ENCODE results near the gene GNB1L.

GNB1L gene

GRCh38 chr22:19776433-19777031 is 78.1 kb downstream of the GNB1L start:
- peaks cover 12 to 21% of the 10 kb centered on the region in 2 donors for H3K27me3 ChIP-seq (ENCODE audit: control insufficient read depth in 1 of 2, insufficient read depth in 2 of 2, low read length in 2 of 2)
- H3K36me3 ChIP-seq (ENCODE audit: control insufficient read depth in 2 of 2, insufficient read depth in 2 of 2, low read length in 2 of 2) = no peaks in the 10 kb centered on the region
- H3K9ac ChIP-seq (ENCODE audit: low read length in 2 of 2) = no peak overlapping the region
- H3K27ac ChIP-seq (ENCODE audit: low read length) = no peak overlapping the region
- H3K4me1 ChIP-seq (ENCODE audit: control insufficient read depth, insufficient read depth, low read length) = peaks cover 2% of the 10 kb centered on the region
- H3K9me3 ChIP-seq (ENCODE audit: control insufficient read depth in 2 of 2, low read length in 2 of 2) = no peaks in the 10 kb centered on the region
- H3K4me3 ChIP-seq (ENCODE audit: low read length in 2 of 2) = no peak overlapping the region

GRCh38 chr22:19775496-19776325 is 79.0 kb downstream of the GNB1L start:
- no peak overlapping the region for H3K27ac ChIP-seq (ENCODE audit: low read length)
- no peak overlapping the region for H3K4me3 ChIP-seq (ENCODE audit: low read length in 2 of 2)
- H3K9ac ChIP-seq (ENCODE audit: low read length in 2 of 2) = no peak overlapping the region
- H3K9me3 ChIP-seq (ENCODE audit: control insufficient read depth in 2 of 2, low read length in 2 of 2) = no peaks in the 10 kb centered on the region
- no peaks in the 10 kb centered on the region for H3K36me3 ChIP-seq (ENCODE audit: control insufficient read depth in 2 of 2, insufficient read depth in 2 of 2, low read length in 2 of 2)
- H3K27me3 ChIP-seq (ENCODE audit: control insufficient read depth in 1 of 2, insufficient read depth in 2 of 2, low read length in 2 of 2) = peaks cover 14 to 27% of the 10 kb centered on the region in 2 donors
- H3K4me1 ChIP-seq (ENCODE audit: control insufficient read depth, insufficient read depth, low read length) = peaks cover 2% of the 10 kb centered on the region

DNA sequence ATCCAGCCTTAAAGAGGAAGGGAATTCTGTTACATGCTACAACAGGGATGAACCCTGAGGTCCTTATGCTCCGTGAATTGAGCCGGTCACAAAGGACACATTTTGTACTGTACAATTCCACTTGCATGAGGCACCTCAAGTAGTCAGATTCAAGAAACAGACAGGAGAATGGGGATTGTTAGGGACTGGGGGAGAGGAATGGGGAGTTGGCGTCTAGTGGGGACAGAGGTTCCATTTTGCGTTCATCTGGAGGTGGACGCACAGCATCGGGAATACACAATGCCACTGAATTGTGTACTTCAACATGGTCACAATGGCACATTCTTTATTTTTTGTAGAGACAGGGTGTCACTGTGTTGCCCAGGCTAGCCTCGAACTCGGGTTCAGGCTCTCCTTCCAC is 80.0 kb downstream of the GNB1L start:
- H3K4me1 ChIP-seq (ENCODE audit: control insufficient read depth, insufficient read depth, low read length) = peaks cover 2% of the 10 kb centered on the region
- no peak overlapping the region for H3K4me3 ChIP-seq (ENCODE audit: low read length in 2 of 2)
- no peaks in the 10 kb centered on the region for H3K9me3 ChIP-seq (ENCODE audit: control insufficient read depth in 2 of 2, low read length in 2 of 2)
- no peak overlapping the region for H3K27ac ChIP-seq (ENCODE audit: low read length)
- peaks cover 23 to 35% of the 10 kb centered on the region in 2 donors for H3K27me3 ChIP-seq (ENCODE audit: control insufficient read depth in 1 of 2, insufficient read depth in 2 of 2, low read length in 2 of 2)
- no peaks in the 10 kb centered on the region for H3K36me3 ChIP-seq (ENCODE audit: control insufficient read depth in 2 of 2, insufficient read depth in 2 of 2, low read length in 2 of 2)
- H3K9ac ChIP-seq (ENCODE audit: low read length in 2 of 2) = no peak overlapping the region

GRCh38 chr22:19773470-19774040 is 81.1 kb downstream of the GNB1L start:
- Histone ChIP-seq H3K27ac (ENCODE audit: low read length) (no peak overlapping the region), H3K4me3 (ENCODE audit: low read length in 2 of 2) (no peak overlapping the region), H3K9ac (ENCODE audit: low read length in 2 of 2) (no peak overlapping the region), H3K9me3 (ENCODE audit: control insufficient read depth in 2 of 2, low read length in 2 of 2) (no peaks in the 10 kb centered on the region), H3K4me1 (ENCODE audit: control insufficient read depth, insufficient read depth, low read length) (peaks cover 2% of the 10 kb centered on the region), H3K36me3 (ENCODE audit: control insufficient read depth in 2 of 2, insufficient read depth in 2 of 2, low read length in 2 of 2) (no peaks in the 10 kb centered on the region), H3K27me3 (ENCODE audit: control insufficient read depth in 1 of 2, insufficient read depth in 2 of 2, low read length in 2 of 2) (peaks cover 30 to 35% of the 10 kb centered on the region in 2 donors)

DNA sequence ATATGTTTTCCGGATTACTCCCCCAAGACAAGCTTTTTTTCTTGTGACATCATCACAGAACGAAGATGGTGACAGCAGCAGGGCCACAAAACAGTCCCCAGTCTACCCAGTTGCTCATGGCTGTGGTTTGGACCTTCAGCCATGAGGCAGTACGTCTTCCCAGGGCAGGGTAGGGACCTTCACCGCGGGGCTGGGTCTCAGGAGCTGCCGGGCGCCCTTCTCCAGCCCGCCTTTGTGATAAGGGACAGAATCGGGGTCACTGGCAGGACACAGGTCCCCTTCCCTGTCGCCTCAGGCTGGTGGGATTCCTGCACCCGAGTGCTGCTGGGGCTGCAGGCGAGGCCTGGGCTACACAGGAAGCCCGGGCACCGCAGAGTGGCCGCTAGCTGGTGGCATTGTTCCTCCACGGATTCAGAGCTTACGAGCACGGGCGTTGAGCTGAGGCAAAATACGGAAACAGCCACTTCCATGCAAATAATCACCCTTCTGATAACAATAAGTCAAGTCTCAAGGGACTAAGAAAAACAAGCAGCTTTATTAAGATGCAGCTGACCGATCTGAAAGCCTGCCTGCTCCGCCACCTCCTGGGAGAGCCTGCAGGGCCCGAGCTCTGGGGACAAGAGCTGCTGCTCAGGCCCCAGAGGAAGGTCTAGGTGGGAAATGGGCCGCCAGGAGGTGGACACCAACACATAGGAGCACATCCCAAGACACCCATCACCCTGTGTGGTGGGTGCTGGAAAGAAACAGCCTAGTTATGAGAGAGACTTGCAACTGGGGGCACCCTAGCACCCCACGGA is 81.8 kb downstream of the GNB1L start:
- H3K36me3 ChIP-seq (ENCODE audit: control insufficient read depth in 2 of 2, insufficient read depth in 2 of 2, low read length in 2 of 2) = no peaks in the 10 kb centered on the region
- H3K9me3 ChIP-seq (ENCODE audit: control insufficient read depth in 2 of 2, low read length in 2 of 2) = no peaks in the 10 kb centered on the region
- no peak overlapping the region for H3K27ac ChIP-seq (ENCODE audit: low read length)
- H3K4me3 ChIP-seq (ENCODE audit: low read length in 2 of 2) = no peak overlapping the region
- no peak overlapping the region for H3K9ac ChIP-seq (ENCODE audit: low read length in 2 of 2)
- peaks cover 37 to 42% of the 10 kb centered on the region in 2 donors for H3K27me3 ChIP-seq (ENCODE audit: control insufficient read depth in 1 of 2, insufficient read depth in 2 of 2, low read length in 2 of 2)
- peaks cover 2% of the 10 kb centered on the region for H3K4me1 ChIP-seq (ENCODE audit: control insufficient read depth, insufficient read depth, low read length)

DNA sequence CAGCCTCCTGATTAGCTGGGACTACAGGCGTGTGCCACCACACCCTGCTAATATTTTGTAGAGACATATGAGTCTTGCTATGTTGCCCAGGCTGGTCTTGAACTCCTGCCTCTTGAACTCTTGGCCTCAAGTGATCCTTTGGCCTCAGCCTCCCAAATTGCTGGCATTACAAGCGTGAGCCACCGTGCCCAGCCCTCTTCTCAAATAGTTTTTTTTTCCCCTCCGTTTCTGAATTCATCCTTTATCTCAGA is 82.3 kb downstream of the GNB1L start:
- H3K9ac ChIP-seq (ENCODE audit: low read length in 2 of 2) = no peak overlapping the region
- no peaks in the 10 kb centered on the region for H3K36me3 ChIP-seq (ENCODE audit: control insufficient read depth in 2 of 2, insufficient read depth in 2 of 2, low read length in 2 of 2)
- H3K4me1 ChIP-seq (ENCODE audit: control insufficient read depth, insufficient read depth, low read length) = peaks cover 2% of the 10 kb centered on the region
- H3K27ac ChIP-seq (ENCODE audit: low read length) = no peak overlapping the region
- no peak overlapping the region for H3K4me3 ChIP-seq (ENCODE audit: low read length in 2 of 2)
- H3K27me3 ChIP-seq (ENCODE audit: control insufficient read depth in 1 of 2, insufficient read depth in 2 of 2, low read length in 2 of 2) = peaks cover 41 to 47% of the 10 kb centered on the region in 2 donors
- no peaks in the 10 kb centered on the region for H3K9me3 ChIP-seq (ENCODE audit: control insufficient read depth in 2 of 2, low read length in 2 of 2)

DNA sequence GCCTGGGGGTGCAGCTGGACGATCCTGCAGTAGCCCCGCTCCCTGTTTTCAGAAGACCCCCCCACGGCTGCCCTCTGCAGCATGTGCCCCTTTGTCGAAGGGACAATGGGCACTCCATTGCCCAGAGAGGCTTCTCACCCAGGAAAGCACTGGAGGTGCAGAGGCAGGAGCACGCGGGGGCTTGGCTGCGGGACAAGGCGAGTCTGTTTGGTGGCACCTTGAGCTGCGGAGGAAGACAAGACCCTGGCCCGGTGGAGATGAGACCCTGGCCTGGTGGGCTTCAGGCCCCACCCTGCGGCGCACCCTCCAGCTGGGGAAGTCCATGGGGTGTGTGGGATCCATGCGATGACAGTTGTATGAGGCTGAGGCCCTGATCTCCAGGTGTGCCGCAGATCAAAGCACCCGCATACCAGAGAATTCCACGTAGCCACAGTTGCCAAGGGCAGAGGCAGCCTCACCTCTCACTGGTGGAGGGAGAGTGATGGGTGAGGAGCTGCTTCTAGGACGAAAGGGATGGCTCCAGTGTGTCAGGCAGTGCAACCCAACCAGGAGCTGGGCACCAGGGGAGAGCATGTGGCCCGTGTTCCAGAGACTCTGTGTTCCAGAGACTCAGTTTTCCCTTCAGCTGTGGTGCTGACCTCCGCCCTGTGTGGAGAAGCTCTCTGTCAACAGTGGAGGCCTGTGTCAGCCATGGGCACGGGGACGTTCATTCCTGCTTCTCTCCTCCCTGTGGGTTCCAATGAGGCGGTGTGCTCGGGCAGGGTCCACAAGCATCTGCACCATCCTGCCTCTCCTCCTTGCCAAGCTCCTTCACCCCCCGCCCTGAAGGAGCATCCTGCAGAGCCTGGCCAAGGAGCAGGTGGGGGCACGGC is 84.1 kb downstream of the GNB1L start:
- no peak overlapping the region for H3K9ac ChIP-seq (ENCODE audit: low read length in 2 of 2)
- H3K27ac ChIP-seq (ENCODE audit: low read length) = no peak overlapping the region
- peaks cover 43 to 59% of the 10 kb centered on the region in 2 donors for H3K27me3 ChIP-seq (ENCODE audit: control insufficient read depth in 1 of 2, insufficient read depth in 2 of 2, low read length in 2 of 2)
- H3K36me3 ChIP-seq (ENCODE audit: control insufficient read depth in 2 of 2, insufficient read depth in 2 of 2, low read length in 2 of 2) = no peaks in the 10 kb centered on the region
- H3K4me3 ChIP-seq (ENCODE audit: low read length in 2 of 2) = no peak overlapping the region
- H3K4me1 ChIP-seq (ENCODE audit: control insufficient read depth, insufficient read depth, low read length) = peaks cover 10% of the 10 kb centered on the region
- H3K9me3 ChIP-seq (ENCODE audit: control insufficient read depth in 2 of 2, low read length in 2 of 2) = no peaks in the 10 kb centered on the region

GRCh38 chr22:19769393-19769715 is 85.3 kb downstream of the GNB1L start:
- H3K4me3 ChIP-seq (ENCODE audit: low read length in 2 of 2) = no peak overlapping the region
- peaks cover 10% of the 10 kb centered on the region for H3K4me1 ChIP-seq (ENCODE audit: control insufficient read depth, insufficient read depth, low read length)
- no peak overlapping the region for H3K9ac ChIP-seq (ENCODE audit: low read length in 2 of 2)
- no peak overlapping the region for H3K27ac ChIP-seq (ENCODE audit: low read length)
- no peaks in the 10 kb centered on the region for H3K36me3 ChIP-seq (ENCODE audit: control insufficient read depth in 2 of 2, insufficient read depth in 2 of 2, low read length in 2 of 2)
- no peaks in the 10 kb centered on the region for H3K9me3 ChIP-seq (ENCODE audit: control insufficient read depth in 2 of 2, low read length in 2 of 2)
- peaks cover 52 to 72% of the 10 kb centered on the region in 2 donors for H3K27me3 ChIP-seq (ENCODE audit: control insufficient read depth in 1 of 2, insufficient read depth in 2 of 2, low read length in 2 of 2)

DNA sequence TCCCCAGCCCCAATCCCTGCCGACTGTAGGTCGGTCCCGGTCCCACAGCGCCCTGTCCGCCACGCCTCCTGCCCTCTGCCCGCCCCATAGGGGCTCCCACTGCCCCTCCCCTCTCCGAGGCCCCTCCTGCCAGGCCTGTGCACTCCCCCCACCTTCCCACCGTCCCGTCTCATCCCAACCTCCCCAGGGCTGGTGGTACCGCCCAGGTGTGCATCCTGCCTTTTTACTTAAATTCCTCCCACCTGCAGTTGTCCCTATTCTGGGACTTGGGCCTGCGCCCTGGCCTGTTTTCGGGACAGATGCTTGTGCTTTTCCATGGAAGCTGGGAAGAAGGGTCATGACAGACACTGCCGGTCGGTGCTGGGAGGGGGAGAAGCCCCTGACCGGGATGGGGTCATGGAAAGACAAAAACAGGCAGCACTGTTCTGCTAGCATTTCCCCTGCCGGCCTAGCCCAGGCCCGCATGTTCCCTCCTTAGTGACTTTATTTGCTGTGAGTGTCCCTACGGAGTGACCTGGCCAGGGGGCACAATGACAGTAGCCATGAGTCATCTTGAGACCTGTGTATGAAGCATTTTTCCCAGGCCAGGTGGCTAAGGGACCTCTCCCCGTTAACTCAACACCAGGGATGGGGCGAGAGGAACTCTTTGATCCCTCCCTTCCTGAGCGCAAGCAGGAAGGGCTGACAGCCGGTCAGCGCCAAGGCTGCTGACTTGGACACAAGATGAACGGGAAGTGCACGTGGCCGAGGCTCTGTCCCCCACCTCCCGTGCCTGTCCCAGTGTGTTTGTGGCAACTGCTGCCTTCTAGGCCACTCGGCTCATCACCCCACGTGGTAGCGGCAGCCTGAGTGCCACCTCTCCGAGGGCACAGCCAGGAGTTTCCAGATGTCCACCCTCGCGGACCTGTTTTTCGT is 87.0 kb downstream of the GNB1L start:
- Histone ChIP-seq H3K36me3 (ENCODE audit: control insufficient read depth in 2 of 2, insufficient read depth in 2 of 2, low read length in 2 of 2) (no peaks in the 10 kb centered on the region), H3K9me3 (ENCODE audit: control insufficient read depth in 2 of 2, low read length in 2 of 2) (no peaks in the 10 kb centered on the region), H3K9ac (ENCODE audit: low read length in 2 of 2) (no peak overlapping the region), H3K4me1 (ENCODE audit: control insufficient read depth, insufficient read depth, low read length) (peaks cover 10% of the 10 kb centered on the region), H3K27ac (ENCODE audit: low read length) (no peak overlapping the region), H3K4me3 (ENCODE audit: low read length in 2 of 2) (no peak overlapping the region), H3K27me3 (ENCODE audit: control insufficient read depth in 1 of 2, insufficient read depth in 2 of 2, low read length in 2 of 2) (peaks cover 58 to 78% of the 10 kb centered on the region in 2 donors)

Data from stomach smooth muscle (tissue), 2 donors.